ENCODE results near the gene PAX8. TPM values are rescaled to one million over a fixed set of nuclear protein-coding genes. Genes with fewer than 3 reads are reported as not detected.

Gene PAX8
- total and polyA plus RNA-seq, 2 of the 13 experiments (the other 11 are each of a cell fraction or from before 2014, with no cell fraction given) = 1.5 to 8.8 TPM

DNA sequence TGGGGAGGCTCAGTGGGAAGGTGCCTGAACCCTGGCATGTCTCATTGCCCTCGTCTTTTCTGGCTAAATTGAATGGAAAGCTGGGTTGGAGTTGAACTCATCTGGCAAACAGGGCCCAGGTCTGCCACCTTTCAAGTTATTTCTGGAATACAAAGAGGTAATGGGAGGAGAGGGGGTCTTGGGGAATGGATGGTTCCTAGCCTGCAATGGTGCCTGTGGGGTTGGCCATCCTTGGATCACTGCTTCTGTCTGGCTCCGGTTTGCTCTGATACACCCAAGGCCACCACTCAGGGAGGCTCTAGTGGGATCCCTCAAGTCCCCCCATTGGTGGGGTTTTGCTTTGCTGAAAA, 59.7 kb downstream of the PAX8 start (continued):
- TF ChIP-seq, protein P1, sequence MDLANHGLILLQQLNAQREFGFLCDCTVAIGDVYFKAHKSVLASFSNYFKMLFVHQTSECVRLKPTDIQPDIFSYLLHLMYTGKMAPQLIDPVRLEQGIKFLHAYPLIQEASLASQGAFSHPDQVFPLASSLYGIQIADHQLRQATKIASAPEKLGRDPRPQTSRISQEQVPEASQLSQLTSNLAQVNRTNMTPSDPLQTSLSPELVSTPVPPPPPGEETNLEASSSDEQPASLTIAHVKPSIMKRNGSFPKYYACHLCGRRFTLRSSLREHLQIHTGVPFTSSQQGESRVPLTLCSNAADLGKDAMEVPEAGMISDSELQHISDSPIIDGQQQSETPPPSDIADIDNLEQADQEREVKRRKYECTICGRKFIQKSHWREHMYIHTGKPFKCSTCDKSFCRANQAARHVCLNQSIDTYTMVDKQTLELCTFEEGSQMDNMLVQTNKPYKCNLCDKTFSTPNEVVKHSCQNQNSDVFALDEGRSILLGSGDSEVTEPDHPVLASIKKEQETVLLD (CRISPR knock-in tag; IDR thresholded peaks at IDR 0.05; ENCODE audit: low read depth) = no peak
- TF ChIP-seq HNF4G (IDR thresholded peaks at IDR 0.05; ENCODE audit: borderline replicate concordance, low read depth, low read length) = no peak
- TF ChIP-seq HNF4G (CRISPR knock-in tag; IDR thresholded peaks at IDR 0.05; ENCODE audit: borderline replicate concordance, low read depth) = no peak
- TF ChIP-seq ERF (CRISPR knock-in tag; IDR thresholded peaks at IDR 0.05) = no peak
- 0 out of 2 replicates have a peak, but pooled peaks have one; percentile 34 for TF ChIP-seq TGIF2 (CRISPR knock-in tag; IDR thresholded peaks at IDR 0.05)
- TF ChIP-seq, protein P2, sequence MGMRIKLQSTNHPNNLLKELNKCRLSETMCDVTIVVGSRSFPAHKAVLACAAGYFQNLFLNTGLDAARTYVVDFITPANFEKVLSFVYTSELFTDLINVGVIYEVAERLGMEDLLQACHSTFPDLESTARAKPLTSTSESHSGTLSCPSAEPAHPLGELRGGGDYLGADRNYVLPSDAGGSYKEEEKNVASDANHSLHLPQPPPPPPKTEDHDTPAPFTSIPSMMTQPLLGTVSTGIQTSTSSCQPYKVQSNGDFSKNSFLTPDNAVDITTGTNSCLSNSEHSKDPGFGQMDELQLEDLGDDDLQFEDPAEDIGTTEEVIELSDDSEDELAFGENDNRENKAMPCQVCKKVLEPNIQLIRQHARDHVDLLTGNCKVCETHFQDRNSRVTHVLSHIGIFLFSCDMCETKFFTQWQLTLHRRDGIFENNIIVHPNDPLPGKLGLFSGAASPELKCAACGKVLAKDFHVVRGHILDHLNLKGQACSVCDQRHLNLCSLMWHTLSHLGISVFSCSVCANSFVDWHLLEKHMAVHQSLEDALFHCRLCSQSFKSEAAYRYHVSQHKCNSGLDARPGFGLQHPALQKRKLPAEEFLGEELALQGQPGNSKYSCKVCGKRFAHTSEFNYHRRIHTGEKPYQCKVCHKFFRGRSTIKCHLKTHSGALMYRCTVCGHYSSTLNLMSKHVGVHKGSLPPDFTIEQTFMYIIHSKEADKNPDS (CRISPR knock-in tag; IDR thresholded peaks at IDR 0.05) = no peak
- peak; percentile 26; the same call in 1 of the 2 replicates for TF ChIP-seq ZNF224 (CRISPR knock-in tag; IDR thresholded peaks at IDR 0.05)
- no peak for TF ChIP-seq KDM5B (CRISPR knock-in tag; IDR thresholded peaks at IDR 0.05; ENCODE audit: borderline replicate concordance)
- peak; percentile 92; the same call in 1 of the 2 replicates for TF ChIP-seq SSRP1 (CRISPR knock-in tag; IDR thresholded peaks at IDR 0.05)
- TF ChIP-seq, protein P3, sequence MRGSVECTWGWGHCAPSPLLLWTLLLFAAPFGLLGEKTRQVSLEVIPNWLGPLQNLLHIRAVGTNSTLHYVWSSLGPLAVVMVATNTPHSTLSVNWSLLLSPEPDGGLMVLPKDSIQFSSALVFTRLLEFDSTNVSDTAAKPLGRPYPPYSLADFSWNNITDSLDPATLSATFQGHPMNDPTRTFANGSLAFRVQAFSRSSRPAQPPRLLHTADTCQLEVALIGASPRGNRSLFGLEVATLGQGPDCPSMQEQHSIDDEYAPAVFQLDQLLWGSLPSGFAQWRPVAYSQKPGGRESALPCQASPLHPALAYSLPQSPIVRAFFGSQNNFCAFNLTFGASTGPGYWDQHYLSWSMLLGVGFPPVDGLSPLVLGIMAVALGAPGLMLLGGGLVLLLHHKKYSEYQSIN (CRISPR knock-in tag; IDR thresholded peaks at IDR 0.05; ENCODE audit: borderline replicate concordance) = no peak
- TF ChIP-seq KAT2B (IDR thresholded peaks at IDR 0.05; ENCODE audit: borderline replicate concordance, low read depth, low read length) = no peak
- TF ChIP-seq, protein P4, sequence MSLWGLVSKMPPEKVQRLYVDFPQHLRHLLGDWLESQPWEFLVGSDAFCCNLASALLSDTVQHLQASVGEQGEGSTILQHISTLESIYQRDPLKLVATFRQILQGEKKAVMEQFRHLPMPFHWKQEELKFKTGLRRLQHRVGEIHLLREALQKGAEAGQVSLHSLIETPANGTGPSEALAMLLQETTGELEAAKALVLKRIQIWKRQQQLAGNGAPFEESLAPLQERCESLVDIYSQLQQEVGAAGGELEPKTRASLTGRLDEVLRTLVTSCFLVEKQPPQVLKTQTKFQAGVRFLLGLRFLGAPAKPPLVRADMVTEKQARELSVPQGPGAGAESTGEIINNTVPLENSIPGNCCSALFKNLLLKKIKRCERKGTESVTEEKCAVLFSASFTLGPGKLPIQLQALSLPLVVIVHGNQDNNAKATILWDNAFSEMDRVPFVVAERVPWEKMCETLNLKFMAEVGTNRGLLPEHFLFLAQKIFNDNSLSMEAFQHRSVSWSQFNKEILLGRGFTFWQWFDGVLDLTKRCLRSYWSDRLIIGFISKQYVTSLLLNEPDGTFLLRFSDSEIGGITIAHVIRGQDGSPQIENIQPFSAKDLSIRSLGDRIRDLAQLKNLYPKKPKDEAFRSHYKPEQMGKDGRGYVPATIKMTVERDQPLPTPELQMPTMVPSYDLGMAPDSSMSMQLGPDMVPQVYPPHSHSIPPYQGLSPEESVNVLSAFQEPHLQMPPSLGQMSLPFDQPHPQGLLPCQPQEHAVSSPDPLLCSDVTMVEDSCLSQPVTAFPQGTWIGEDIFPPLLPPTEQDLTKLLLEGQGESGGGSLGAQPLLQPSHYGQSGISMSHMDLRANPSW (CRISPR knock-in tag; IDR thresholded peaks at IDR 0.05; ENCODE audit: borderline replicate concordance) = no peak
- TF ChIP-seq NRL (CRISPR knock-in tag; IDR thresholded peaks at IDR 0.05; ENCODE audit: borderline replicate concordance) = peak; percentile 48; the same call in 1 of the 2 replicates
- 0 out of 2 replicates have a peak, but pooled peaks have one; percentile 24 for TF ChIP-seq RFXAP (CRISPR knock-in tag; IDR thresholded peaks at IDR 0.05; ENCODE audit: borderline replicate concordance)
- TF ChIP-seq, protein P5, sequence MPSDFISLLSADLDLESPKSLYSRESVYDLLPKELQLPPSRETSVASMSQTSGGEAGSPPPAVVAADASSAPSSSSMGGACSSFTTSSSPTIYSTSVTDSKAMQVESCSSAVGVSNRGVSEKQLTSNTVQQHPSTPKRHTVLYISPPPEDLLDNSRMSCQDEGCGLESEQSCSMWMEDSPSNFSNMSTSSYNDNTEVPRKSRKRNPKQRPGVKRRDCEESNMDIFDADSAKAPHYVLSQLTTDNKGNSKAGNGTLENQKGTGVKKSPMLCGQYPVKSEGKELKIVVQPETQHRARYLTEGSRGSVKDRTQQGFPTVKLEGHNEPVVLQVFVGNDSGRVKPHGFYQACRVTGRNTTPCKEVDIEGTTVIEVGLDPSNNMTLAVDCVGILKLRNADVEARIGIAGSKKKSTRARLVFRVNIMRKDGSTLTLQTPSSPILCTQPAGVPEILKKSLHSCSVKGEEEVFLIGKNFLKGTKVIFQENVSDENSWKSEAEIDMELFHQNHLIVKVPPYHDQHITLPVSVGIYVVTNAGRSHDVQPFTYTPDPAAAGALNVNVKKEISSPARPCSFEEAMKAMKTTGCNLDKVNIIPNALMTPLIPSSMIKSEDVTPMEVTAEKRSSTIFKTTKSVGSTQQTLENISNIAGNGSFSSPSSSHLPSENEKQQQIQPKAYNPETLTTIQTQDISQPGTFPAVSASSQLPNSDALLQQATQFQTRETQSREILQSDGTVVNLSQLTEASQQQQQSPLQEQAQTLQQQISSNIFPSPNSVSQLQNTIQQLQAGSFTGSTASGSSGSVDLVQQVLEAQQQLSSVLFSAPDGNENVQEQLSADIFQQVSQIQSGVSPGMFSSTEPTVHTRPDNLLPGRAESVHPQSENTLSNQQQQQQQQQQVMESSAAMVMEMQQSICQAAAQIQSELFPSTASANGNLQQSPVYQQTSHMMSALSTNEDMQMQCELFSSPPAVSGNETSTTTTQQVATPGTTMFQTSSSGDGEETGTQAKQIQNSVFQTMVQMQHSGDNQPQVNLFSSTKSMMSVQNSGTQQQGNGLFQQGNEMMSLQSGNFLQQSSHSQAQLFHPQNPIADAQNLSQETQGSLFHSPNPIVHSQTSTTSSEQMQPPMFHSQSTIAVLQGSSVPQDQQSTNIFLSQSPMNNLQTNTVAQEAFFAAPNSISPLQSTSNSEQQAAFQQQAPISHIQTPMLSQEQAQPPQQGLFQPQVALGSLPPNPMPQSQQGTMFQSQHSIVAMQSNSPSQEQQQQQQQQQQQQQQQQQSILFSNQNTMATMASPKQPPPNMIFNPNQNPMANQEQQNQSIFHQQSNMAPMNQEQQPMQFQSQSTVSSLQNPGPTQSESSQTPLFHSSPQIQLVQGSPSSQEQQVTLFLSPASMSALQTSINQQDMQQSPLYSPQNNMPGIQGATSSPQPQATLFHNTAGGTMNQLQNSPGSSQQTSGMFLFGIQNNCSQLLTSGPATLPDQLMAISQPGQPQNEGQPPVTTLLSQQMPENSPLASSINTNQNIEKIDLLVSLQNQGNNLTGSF (CRISPR knock-in tag; IDR thresholded peaks at IDR 0.05) = no peak
- no peak for TF ChIP-seq ZNF343 (CRISPR knock-in tag; IDR thresholded peaks at IDR 0.05)
- no peak for TF ChIP-seq MTA3 (CRISPR knock-in tag; IDR thresholded peaks at IDR 0.05)
- TF ChIP-seq RBFOX2 (IDR thresholded peaks at IDR 0.05; ENCODE audit: low read depth, low read length) = peak; percentile 44; the same call in 1 of the 2 replicates
